Prostate gland (tissue), 2 donors: ENCODE data around the gene NIPSNAP3A. TPM values are rescaled to one million over a fixed set of nuclear protein-coding genes. Genes with fewer than 3 reads are reported as not detected.
"Not testable (repeated sequence)": the region's sequence is repeated elsewhere in the genome, so short reads cannot be mapped to it uniquely, and the experiment has no call there.

Experiments
- DNase-seq: peaks from one replicate; pipeline ENCODE4 v3.0.0-alpha.2; 2019; ENCODE audit warnings: low spot score
- H3K27ac ChIP-seq, 2 donors: fragments of 200-600 bp; sonication (generic); 2 replicates each; pipeline ENCODE4 v1.5.1; 2017 to 2019
- H3K27me3 ChIP-seq: fragments of 200-600 bp; sonication (generic); replicated peaks from 2 replicates; pipeline ENCODE4 v1.5.1; 2019; ENCODE audit not compliant: insufficient read depth
- H3K36me3 ChIP-seq, 2 donors: fragments of 200-600 bp; sonication (generic); 1 replicate in 1 of 2; 2 replicates in 1 of 2; pipeline versions ENCODE4 v1.5.1 to v1.8.1; 2017 to 2019
- H3K4me1 ChIP-seq: fragments of 200-600 bp; sonication (generic); replicated peaks from 2 replicates; pipeline ENCODE4 v1.5.1; 2019
- H3K4me3 ChIP-seq, 2 donors: fragments of 200-600 bp; sonication (generic); 2 replicates each; pipeline ENCODE4 v1.5.1; 2017 to 2019
- H3K9me3 ChIP-seq: fragments of 200-600 bp; sonication (generic); 2 replicates; pipeline ENCODE4 v1.5.1; 2017
- POLR2A ChIP-seq: fragments of 450-650 bp; IDR thresholded peaks from one replicate; pipeline ENCODE4 v1.6.1; 2016; ENCODE audit warnings: antibody characterized with exemption, mild to moderate bottlenecking
- POLR2AphosphoS5 ChIP-seq: sonication (generic); formaldehyde crosslinking; IDR thresholded peaks from one replicate; pipeline ENCODE4 v1.6.1; 2017; ENCODE audit warnings: antibody characterized with exemption
- WGBS: methylation state at CpG from one replicate; pipeline ENCODE4 v1.1.5; 2018; 5-methylcytosine and 5-hydroxymethylcytosine counted together
- intact Hi-C: fragments of 100-400 bp; cut with DNase I; formaldehyde crosslinking; loops from one replicate; pipeline ENCODE4 v1.14.2; 2022
- total RNA-seq, 2 donors: library from RNA; depleted of rRNA; stranded (reverse); fragments of >200 nt; gene quantifications; one replicate each; pipeline ENCODE4 v1.1.0, GENCODE V29; 2016
- TF ChIP-seq, protein P1 (sequence below), 4 experiments: fragments of 200-600 bp in 2 of 4; fragments of 450-650 bp in 2 of 4; sonication (generic) in 2 of 4; IDR thresholded peaks; 1 replicate in 3 of 4; 2 replicates in 1 of 4; pipeline ENCODE4 v1.5.1; 2016 to 2019; ENCODE audit warnings: antibody characterized with exemption in 4 of 4, mild to moderate bottlenecking in 2 of 4, moderate library complexity in 2 of 4

The NIPSNAP3A gene
- total RNA-seq = 10 to 100 TPM; 14.6 to 18.8 TPM

DNA sequence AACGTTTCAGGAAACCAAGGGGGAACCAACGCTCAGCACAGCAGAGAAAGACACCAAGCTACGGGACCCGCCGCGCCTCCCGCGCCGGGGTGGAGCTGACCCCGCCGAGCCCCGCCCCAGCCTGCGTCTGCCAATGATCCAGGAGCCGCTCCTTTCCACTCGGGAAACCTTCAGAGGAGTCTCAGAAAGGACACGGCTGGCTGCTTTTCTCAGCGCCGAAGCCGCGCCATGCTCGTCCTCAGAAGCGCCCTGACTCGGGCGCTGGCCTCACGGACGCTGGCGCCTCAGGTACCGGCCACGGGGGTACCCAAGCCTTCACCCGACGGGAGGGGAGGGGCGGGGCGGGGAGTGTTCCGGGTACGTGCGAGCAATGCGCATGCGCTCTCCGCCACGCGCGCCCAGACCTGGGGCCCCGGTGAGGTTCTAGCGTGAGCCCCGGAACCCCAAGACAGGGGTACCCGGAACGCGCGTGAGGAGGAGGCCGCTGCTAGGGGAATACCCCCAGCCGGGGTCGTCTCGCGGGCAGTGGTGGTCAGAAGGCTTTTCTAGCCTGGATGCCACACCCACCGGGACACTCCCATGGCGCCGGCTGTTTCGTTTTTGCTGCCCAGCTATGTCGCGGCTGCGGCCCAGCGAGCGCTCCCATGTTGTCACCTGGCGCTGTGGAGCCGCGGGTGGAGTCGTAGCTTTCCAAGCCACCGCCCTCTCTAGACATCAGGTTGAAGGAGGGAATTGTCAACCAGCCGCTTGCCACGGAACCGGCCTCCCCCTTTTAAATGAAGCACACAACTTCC is at the start of gene NIPSNAP3A:
Gene NIPSNAP3A, plus strand, starts transcription at position 119 of the 794 bp plus-strand sequence. Its CDS starts 110 bp downstream, at position 229.
- Histone ChIP-seq H3K27me3 (no peaks in the 10 kb centered on the region), H3K36me3 (no peaks in the 10 kb centered on the region), H3K27ac (peak within 1 kb of the TSS; percentile 89 to 95), H3K9me3 (no peaks in the 10 kb centered on the region), H3K4me3 (peak within 1 kb of the TSS; percentile 59 to 71), H3K4me1 (peaks cover 3% of the 10 kb centered on the region)
- intact Hi-C loops = no loop called here
- TF ChIP-seq POLR2A = peak; percentile 35
- peak; percentile 65 for TF ChIP-seq POLR2AphosphoS5
- TF ChIP-seq, protein P1, sequence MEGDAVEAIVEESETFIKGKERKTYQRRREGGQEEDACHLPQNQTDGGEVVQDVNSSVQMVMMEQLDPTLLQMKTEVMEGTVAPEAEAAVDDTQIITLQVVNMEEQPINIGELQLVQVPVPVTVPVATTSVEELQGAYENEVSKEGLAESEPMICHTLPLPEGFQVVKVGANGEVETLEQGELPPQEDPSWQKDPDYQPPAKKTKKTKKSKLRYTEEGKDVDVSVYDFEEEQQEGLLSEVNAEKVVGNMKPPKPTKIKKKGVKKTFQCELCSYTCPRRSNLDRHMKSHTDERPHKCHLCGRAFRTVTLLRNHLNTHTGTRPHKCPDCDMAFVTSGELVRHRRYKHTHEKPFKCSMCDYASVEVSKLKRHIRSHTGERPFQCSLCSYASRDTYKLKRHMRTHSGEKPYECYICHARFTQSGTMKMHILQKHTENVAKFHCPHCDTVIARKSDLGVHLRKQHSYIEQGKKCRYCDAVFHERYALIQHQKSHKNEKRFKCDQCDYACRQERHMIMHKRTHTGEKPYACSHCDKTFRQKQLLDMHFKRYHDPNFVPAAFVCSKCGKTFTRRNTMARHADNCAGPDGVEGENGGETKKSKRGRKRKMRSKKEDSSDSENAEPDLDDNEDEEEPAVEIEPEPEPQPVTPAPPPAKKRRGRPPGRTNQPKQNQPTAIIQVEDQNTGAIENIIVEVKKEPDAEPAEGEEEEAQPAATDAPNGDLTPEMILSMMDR (IDR thresholded peaks at IDR 0.05) = no peak
- under 1% methylated on average over 51 of the region's 71 CpGs for WGBS
- peak; percentile 76 for DNase-seq

DNA sequence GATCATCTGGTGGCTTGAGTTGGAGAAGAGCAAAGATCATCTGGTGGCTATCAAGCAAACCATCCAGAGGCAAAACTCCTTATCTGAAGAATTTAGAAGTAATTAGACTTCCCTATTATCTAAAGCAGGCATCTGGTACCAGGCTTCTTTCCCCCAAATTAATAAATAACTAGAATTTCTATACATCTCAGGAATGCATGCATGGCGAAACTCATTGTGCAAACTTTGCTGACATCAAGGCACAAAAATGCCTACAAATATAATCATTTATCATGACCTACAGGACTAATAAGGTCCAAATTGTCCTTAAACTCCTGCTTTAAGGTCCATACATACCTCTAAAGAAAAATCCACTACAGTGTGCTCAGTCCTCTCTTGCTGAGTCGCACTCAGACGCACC is 47.2 kb upstream of the NIPSNAP3A start:
- TF ChIP-seq POLR2AphosphoS5 (no peak), POLR2A (no peak)
- TF ChIP-seq, protein P1 (IDR thresholded peaks at IDR 0.05) = no peak

GRCh38 chr9:104708737-104709136 is 38.7 kb upstream of the NIPSNAP3A start:
- H3K27me3 ChIP-seq, H3K4me3 ChIP-seq, DNase-seq, H3K4me1 ChIP-seq, H3K27ac ChIP-seq, H3K36me3 ChIP-seq, intact Hi-C loops, H3K9me3 ChIP-seq: not testable (repeated sequence)
- 69% methylated on average over 1 of the region's 1 CpG for WGBS

More for the DNA sequence above, 47.2 kb upstream of the NIPSNAP3A start:
- 78% methylated on average over 3 of the region's 3 CpGs for WGBS
- Histone ChIP-seq H3K4me3 (no peak overlapping the region), H3K36me3 (no peaks in the 10 kb centered on the region), H3K9me3 (no peaks in the 10 kb centered on the region), H3K27ac (no peak overlapping the region), H3K4me1 (no peaks in the 10 kb centered on the region), H3K27me3 (no peaks in the 10 kb centered on the region)
- no peak for DNase-seq
- intact Hi-C loops = no loop called here

GRCh38 chr9:104711604-104712003 is 35.9 kb upstream of the NIPSNAP3A start:
- WGBS = 81% methylated on average over 4 of the region's 4 CpGs
- Histone ChIP-seq H3K27me3 (no peaks in the 10 kb centered on the region), H3K9me3 (no peaks in the 10 kb centered on the region), H3K4me1 (no peaks in the 10 kb centered on the region), H3K27ac (no peak overlapping the region), H3K36me3 (no peaks in the 10 kb centered on the region), H3K4me3 (no peak overlapping the region)
- TF ChIP-seq POLR2A (no peak), POLR2AphosphoS5 (no peak)
- TF ChIP-seq, protein P1 (IDR thresholded peaks at IDR 0.05) = no peak
- intact Hi-C loops = no loop called here
- no peak for DNase-seq

DNA sequence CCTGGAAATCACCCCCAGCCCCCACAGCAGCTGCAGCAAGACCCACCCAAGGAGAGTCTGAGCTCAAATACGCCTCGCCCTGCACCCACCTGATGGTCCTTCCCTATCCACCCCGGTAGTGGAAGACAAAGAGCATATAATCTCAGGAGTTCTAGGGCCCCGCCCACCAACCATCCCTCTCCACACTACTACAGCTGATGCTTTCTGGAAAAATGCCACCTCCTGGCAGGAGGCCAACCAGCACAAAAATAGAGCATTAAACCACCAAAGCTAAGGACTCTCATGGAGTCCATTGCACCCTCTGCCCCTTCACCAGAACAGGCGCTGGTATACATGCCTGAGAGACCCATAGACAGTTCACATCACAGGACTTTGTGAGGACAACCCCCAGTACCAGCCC is 22.5 kb upstream of the NIPSNAP3A start:
- DNase-seq = no peak
- no peak overlapping the region for H3K4me3 ChIP-seq
- H3K4me1 ChIP-seq = no peaks in the 10 kb centered on the region
- H3K27ac ChIP-seq = no peak overlapping the region
- intact Hi-C loops = no loop called here
- H3K9me3 ChIP-seq = no peaks in the 10 kb centered on the region
- TF ChIP-seq POLR2AphosphoS5 (no peak), POLR2A (no peak)
- TF ChIP-seq, protein P1 (IDR thresholded peaks at IDR 0.05) = no peak
- H3K36me3 ChIP-seq = no peaks in the 10 kb centered on the region
- no peaks in the 10 kb centered on the region for H3K27me3 ChIP-seq
- 92% methylated on average over 5 of the region's 5 CpGs for WGBS
